Upper lobe of left lung (tissue), 6 donors: ENCODE measurements around the gene CCDC167. TPM values are rescaled to one million over a fixed set of nuclear protein-coding genes. Genes with fewer than 3 reads are reported as not detected.

Experiments used
- ATAC-seq, 2 donors: fragments of 200-7000 bp; cut with Tn5 transposase; one replicate each; pipeline ENCODE4 v1.9.1; 2022; ENCODE audit warnings: mild to moderate bottlenecking in 2 of 2, moderate library complexity in 2 of 2; ENCODE audit not compliant: low FRiP score in 2 of 2
- DNase-seq, 2 donors: peaks; one replicate each; pipeline ENCODE4 v3.0.0-alpha.2; 2019 to 2020
- H3K27ac ChIP-seq, 4 donors: fragments of 200-600 bp; sonication (generic); one replicate each; pipeline ENCODE4 v1.5.1; 2016 to 2019
- H3K27me3 ChIP-seq, 4 donors: fragments of 200-600 bp; sonication (generic); one replicate each; pipeline ENCODE4 v1.5.1; 2017 to 2019
- H3K36me3 ChIP-seq, 4 donors: fragments of 200-600 bp; sonication (generic); one replicate each; pipeline ENCODE4 v1.5.1; 2016 to 2019
- H3K4me1 ChIP-seq, 4 donors: fragments of 200-600 bp; sonication (generic); one replicate each; pipeline ENCODE4 v1.5.1; 2018 to 2019
- H3K4me3 ChIP-seq, 4 donors: fragments of 200-600 bp; sonication (generic); one replicate each; pipeline ENCODE4 v1.5.1; 2017 to 2019; ENCODE audit warnings: mild to moderate bottlenecking in 2 of 4, moderate library complexity in 1 of 4
- H3K9me3 ChIP-seq, 4 donors: fragments of 200-600 bp; sonication (generic); one replicate each; pipeline ENCODE4 v1.5.1; 2018 to 2019
- EP300 ChIP-seq, 4 donors: sonication (generic); formaldehyde crosslinking; IDR thresholded peaks; one replicate each; pipeline ENCODE4 v1.5.1; 2017; ENCODE audit warnings: antibody characterized with exemption in 4 of 4, control low read depth in 2 of 4
- POLR2A ChIP-seq, 4 donors: fragments of 450-650 bp; IDR thresholded peaks; one replicate each; pipeline ENCODE4 v1.5.1; 2016 to 2017; ENCODE audit warnings: antibody characterized with exemption in 4 of 4, mild to moderate bottlenecking in 2 of 4
- POLR2AphosphoS5 ChIP-seq, 2 donors: sonication (generic); formaldehyde crosslinking; IDR thresholded peaks; one replicate each; pipeline ENCODE4 v1.5.1; 2017; ENCODE audit warnings: antibody characterized with exemption in 2 of 2
- WGBS, 2 donors: methylation state at CpG; one replicate each; pipeline ENCODE4 v1.1.5; 2017 to 2018; 5-methylcytosine and 5-hydroxymethylcytosine counted together
- total RNA-seq, 6 donors: library from RNA; depleted of rRNA in 4 of 6; stranded (reverse); fragments of >200 nt in 4 of 6; gene quantifications; one replicate each; pipeline versions ENCODE4 v1.1.0 to v1.2.1, GENCODE V29; 2016 to 2021
- TF ChIP-seq, protein P1 (sequence below), 6 experiments: fragments of 450-650 bp in 4 of 6; fragments of 200-600 bp in 2 of 6; sonication (generic) in 2 of 6; IDR thresholded peaks; one replicate each; pipeline ENCODE4 v1.5.1; 2016 to 2019; ENCODE audit warnings: antibody characterized with exemption in 6 of 6
- donor health status: DM: no; HTN: no; CAD: no; lungs with moderate emphysema.
- donor health status: DM: no; HTN: yes; CAD: no; lungs with severe emphysema.

The CCDC167 gene
- total RNA-seq, 6 donors from 2014 or later, result 9.7 to 45.0 (median 16.7) TPM; not detected in 1

DNA sequence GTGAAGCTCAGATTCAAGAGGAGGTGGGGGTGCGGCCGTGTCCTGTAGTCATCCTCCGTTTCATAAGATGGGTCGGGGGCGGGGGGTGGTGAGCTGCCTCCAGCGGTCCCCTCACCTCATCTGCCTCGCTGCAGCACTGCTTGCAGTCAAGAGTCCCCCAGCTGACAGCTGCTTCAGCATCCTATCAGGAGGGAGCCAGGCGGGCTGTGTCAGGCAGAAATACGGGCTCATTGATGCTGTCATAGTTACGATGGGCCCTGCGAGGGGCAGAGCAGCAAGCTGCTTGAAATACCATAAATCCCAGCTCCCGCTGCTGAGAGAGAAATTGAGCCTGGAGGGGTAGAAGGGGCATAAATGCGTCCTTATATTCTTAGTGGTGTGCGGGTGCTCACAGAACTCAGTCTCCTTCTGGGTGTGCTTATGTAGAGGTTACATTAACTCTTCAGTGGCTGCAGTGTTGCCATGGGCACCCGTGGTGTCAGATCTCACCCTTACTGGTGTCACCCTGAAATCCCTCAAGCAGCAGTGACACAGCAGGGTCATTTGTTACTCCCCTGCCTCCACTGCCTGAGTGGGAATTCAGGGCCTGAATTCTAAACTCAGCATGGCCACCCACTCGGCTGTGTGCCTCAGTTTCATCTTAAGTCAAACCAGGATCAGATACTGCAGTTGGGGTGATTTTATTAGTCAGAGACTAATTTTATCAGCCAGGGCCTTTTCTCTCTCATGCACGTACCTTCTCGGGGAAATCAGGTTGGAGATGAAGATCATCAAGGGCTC lies 21.8 kb downstream of the CCDC167 start:
- ATAC-seq, result no peak
- no peak overlapping the region for H3K27ac ChIP-seq
- no peaks in the 10 kb centered on the region for H3K4me1 ChIP-seq
- no peak for DNase-seq
- H3K4me3 ChIP-seq, result no peak overlapping the region
- no peaks in the 10 kb centered on the region for H3K27me3 ChIP-seq
- TF ChIP-seq, protein P1, sequence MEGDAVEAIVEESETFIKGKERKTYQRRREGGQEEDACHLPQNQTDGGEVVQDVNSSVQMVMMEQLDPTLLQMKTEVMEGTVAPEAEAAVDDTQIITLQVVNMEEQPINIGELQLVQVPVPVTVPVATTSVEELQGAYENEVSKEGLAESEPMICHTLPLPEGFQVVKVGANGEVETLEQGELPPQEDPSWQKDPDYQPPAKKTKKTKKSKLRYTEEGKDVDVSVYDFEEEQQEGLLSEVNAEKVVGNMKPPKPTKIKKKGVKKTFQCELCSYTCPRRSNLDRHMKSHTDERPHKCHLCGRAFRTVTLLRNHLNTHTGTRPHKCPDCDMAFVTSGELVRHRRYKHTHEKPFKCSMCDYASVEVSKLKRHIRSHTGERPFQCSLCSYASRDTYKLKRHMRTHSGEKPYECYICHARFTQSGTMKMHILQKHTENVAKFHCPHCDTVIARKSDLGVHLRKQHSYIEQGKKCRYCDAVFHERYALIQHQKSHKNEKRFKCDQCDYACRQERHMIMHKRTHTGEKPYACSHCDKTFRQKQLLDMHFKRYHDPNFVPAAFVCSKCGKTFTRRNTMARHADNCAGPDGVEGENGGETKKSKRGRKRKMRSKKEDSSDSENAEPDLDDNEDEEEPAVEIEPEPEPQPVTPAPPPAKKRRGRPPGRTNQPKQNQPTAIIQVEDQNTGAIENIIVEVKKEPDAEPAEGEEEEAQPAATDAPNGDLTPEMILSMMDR (IDR thresholded peaks at IDR 0.05), result no peak
- no peak for TF ChIP-seq POLR2A (IDR thresholded peaks at IDR 0.05)
- no peak for TF ChIP-seq POLR2AphosphoS5 (IDR thresholded peaks at IDR 0.05)
- TF ChIP-seq EP300 (IDR thresholded peaks at IDR 0.05), result no peak
- peaks cover 14 to 100% (median 86%) of the 10 kb centered on the region in 4 donors for H3K36me3 ChIP-seq
- 89 to 92% methylated on average over 9 to 18 of the region's 18 CpGs for WGBS, 2 donors
- H3K9me3 ChIP-seq, result no peaks in the 10 kb centered on the region

DNA sequence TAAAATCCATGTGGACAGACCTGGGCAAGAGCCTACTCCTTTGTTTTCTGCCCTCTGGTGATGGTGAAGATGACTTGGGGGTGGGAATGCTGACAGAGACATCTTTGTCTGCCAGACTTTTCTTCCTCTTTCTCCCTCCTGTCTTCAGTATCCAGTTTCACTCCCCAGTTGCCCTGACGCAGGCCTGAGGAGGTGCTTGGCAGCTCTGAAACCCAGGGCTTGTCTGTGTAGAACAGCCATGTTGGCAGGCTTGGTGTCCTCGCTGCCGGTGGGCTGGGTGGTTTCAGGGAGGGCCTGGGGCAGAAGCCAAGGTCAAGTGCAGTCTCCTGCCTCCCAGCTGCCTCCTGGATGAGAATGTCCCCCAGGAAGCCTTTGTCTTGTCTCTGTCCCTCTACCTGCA lies 22.5 kb downstream of the CCDC167 start:
- DNase-seq, result no peak

DNA sequence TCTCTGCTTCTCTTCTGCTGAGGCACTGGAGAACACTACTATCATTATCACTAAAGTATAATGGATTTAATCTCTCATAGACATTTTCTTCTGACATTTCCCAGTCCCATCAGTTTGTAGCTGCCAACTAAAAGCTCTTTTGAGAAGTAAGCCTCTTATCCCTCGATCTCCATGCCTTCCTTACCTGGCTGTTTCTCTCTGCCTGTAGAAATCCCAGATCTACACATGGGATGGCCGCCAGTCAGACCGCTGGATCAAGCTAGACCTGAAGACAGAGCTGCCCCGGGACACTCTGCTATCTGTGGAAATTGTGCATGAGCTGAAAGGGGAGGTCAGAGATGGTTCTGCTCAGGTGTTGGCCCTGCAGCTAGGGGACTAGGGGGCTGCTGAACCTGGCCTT lies 25.4 kb downstream of the CCDC167 start:
- H3K36me3 ChIP-seq, result peaks cover 24 to 95% (median 79%) of the 10 kb centered on the region in 4 donors
- ATAC-seq, result no peak
- 95 to 97% methylated on average over 4 of the region's 4 CpGs for WGBS, 2 donors

More for the DNA sequence above, 22.5 kb downstream of the CCDC167 start:
- no peaks in the 10 kb centered on the region for H3K4me1 ChIP-seq
- peaks cover 18 to 100% (median 89%) of the 10 kb centered on the region in 4 donors for H3K36me3 ChIP-seq
- H3K4me3 ChIP-seq, result no peak overlapping the region
- TF ChIP-seq POLR2A (IDR thresholded peaks at IDR 0.05) (no peak), EP300 (IDR thresholded peaks at IDR 0.05) (no peak), POLR2AphosphoS5 (IDR thresholded peaks at IDR 0.05) (no peak)
- TF ChIP-seq, protein P1 (IDR thresholded peaks at IDR 0.05), result no peak
- ATAC-seq, result no peak
- no peaks in the 10 kb centered on the region for H3K9me3 ChIP-seq
- H3K27me3 ChIP-seq, result no peaks in the 10 kb centered on the region
- H3K27ac ChIP-seq, result no peak overlapping the region
- WGBS, 2 donors, result 84 to 95% methylated on average over 3 of the region's 3 CpGs

DNA sequence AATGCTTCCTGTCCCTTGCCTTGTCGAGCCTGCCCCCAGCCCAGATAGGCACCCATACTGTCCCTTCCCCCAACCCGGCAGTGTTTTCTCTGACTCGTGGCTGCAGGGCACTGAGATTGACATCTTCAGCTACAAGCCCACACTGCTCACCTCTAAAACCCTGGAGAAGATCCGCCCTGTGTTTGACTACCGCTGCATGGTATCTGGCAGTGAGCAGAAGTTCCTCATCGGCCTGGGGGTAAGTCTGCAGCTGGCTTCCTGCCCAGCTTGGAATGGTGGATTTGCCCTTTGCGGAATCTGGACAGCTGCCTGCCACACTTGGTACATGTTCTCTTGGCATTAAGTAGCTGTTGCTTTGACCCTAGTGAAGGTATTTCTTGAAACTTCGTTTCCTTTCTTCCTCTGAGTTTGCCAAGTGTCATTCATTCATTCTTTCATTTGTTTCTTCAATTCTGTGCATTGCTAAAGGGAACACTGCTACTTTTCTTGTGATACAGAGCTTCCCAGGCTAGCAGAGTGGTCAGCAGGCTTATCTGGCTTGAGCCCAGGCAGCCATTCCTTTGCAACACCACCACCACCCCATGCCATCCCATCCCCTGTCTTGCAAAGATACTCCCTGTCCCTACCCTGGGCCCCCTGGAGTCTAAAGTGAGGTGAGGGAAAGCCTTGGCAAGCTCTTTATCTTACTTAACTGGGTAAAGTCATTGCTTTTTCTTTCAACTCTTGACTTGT lies 26.2 kb downstream of the CCDC167 start:
- DNase-seq, result no peak
- no peaks in the 10 kb centered on the region for H3K4me1 ChIP-seq
- 53 to 68% methylated on average over 4 to 8 of the region's 8 CpGs for WGBS, 2 donors
- TF ChIP-seq, protein P1 (IDR thresholded peaks at IDR 0.05), result no peak
- TF ChIP-seq POLR2A (IDR thresholded peaks at IDR 0.05) (no peak), EP300 (IDR thresholded peaks at IDR 0.05) (no peak), POLR2AphosphoS5 (IDR thresholded peaks at IDR 0.05) (no peak)
- no peak overlapping the region for H3K27ac ChIP-seq
- H3K36me3 ChIP-seq, result peaks cover 24 to 91% (median 71%) of the 10 kb centered on the region in 4 donors
- H3K9me3 ChIP-seq, result no peaks in the 10 kb centered on the region
- no peaks in the 10 kb centered on the region for H3K27me3 ChIP-seq
- no peak overlapping the region for H3K4me3 ChIP-seq
- no peak for ATAC-seq

More for the DNA sequence above, 25.4 kb downstream of the CCDC167 start:
- H3K27ac ChIP-seq, result no peak overlapping the region
- no peaks in the 10 kb centered on the region for H3K9me3 ChIP-seq
- DNase-seq, result no peak
- no peaks in the 10 kb centered on the region for H3K27me3 ChIP-seq
- H3K4me1 ChIP-seq, result no peaks in the 10 kb centered on the region
- no peak for TF ChIP-seq EP300 (IDR thresholded peaks at IDR 0.05)
- TF ChIP-seq, protein P1 (IDR thresholded peaks at IDR 0.05), result no peak
- no peak for TF ChIP-seq POLR2AphosphoS5 (IDR thresholded peaks at IDR 0.05)
- TF ChIP-seq POLR2A (IDR thresholded peaks at IDR 0.05), result no peak
- no peak overlapping the region for H3K4me3 ChIP-seq
